ENCODE results near the gene ERCC6L2. TPM values are rescaled to one million over a fixed set of nuclear protein-coding genes. Genes with fewer than 3 reads are reported as not detected.

Gene ERCC6L2
- total and polyA plus RNA-seq, 8 donors, result 2.4 to 21.4 (median 15.6) TPM

GRCh38 chr9:95887926-95888497 lies 12.5 kb downstream of the ERCC6L2 start:
- Histone ChIP-seq H3K36me3 (no peaks in the 10 kb centered on the region), H3K27ac (no peak overlapping the region), H3K4me3 (no peak overlapping the region), H3K27me3 (no peaks in the 10 kb centered on the region), H3K9me3 (no peaks in the 10 kb centered on the region), H3K4me1 (no peaks in the 10 kb centered on the region)
- intact Hi-C loops (cut with DNase I), result no loop called here
- no peak for DNase-seq
- ATAC-seq, result no peak
- no peak for TF ChIP-seq CTCF (IDR thresholded peaks at IDR 0.05)
- 94 to 97% methylated on average over 1 of the region's 1 CpG for WGBS, 2 donors
- FAIRE-seq, result no peak

- no peak for DNase-seq
- no peak for FAIRE-seq
- WGBS, 2 donors, result 98 to 100% methylated on average over 4 of the region's 4 CpGs
- H3K27ac ChIP-seq, result no peak overlapping the region
- H3K36me3 ChIP-seq, result no peaks in the 10 kb centered on the region
- H3K27me3 ChIP-seq, result no peaks in the 10 kb centered on the region
- ATAC-seq, result no peak
- H3K4me3 ChIP-seq, result no peak overlapping the region
- H3K4me1 ChIP-seq, result peaks cover 0 to 3% (median 0%) of the 10 kb centered on the region in 3 donors
- intact Hi-C loops (cut with DNase I), result no loop called here
- H3K9me3 ChIP-seq, result no peaks in the 10 kb centered on the region
- TF ChIP-seq CTCF (IDR thresholded peaks at IDR 0.05), result no peak
These were observed 15.1 kb downstream of the ERCC6L2 start for GRCh38 chr9:95890594-95890993.

- Histone ChIP-seq H3K4me1 (peaks cover 0 to 3% (median 0%) of the 10 kb centered on the region in 3 donors), H3K36me3 (no peaks in the 10 kb centered on the region), H3K4me3 (no peak overlapping the region), H3K27me3 (no peaks in the 10 kb centered on the region), H3K9me3 (no peaks in the 10 kb centered on the region), H3K27ac (no peak overlapping the region)
- intact Hi-C loops (cut with DNase I), result no loop called here
- ATAC-seq (no peak), FAIRE-seq (no peak), DNase-seq (no peak)
- TF ChIP-seq CTCF (IDR thresholded peaks at IDR 0.05), result no peak
- WGBS, 2 donors, result 96 to 97% methylated on average over 8 of the region's 8 CpGs
These were observed 15.7 kb downstream of the ERCC6L2 start for GRCh38 chr9:95891067-95891671.

DNA sequence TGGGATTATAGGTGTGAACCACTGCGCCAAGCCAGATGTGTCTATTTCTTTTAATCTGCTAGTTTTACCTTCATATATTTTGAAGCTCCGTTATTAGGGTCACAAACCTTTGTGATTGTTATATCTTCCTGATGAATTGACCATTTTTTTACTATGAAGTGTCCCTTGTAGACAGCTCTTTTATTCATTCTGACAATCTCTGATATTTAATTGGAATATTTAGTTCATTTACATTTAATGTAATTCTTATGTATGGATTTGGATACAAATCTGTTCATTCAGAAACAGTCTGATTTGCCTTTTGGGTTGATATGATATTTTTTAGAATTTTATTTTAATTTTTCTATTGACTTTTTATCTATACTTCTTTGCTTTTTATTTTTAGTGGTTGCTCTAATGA lies 17.2 kb downstream of the ERCC6L2 start:
- 99% methylated on average over 2 of the region's 2 CpGs for WGBS, 2 donors
- no peak for DNase-seq
- ATAC-seq, result no peak
- no peak for FAIRE-seq
- H3K36me3 ChIP-seq, result no peaks in the 10 kb centered on the region
- H3K27me3 ChIP-seq, result no peaks in the 10 kb centered on the region
- no peak overlapping the region for H3K4me3 ChIP-seq
- H3K9me3 ChIP-seq, result no peaks in the 10 kb centered on the region
- intact Hi-C loops (cut with DNase I), result no loop called here
- no peak for TF ChIP-seq CTCF (IDR thresholded peaks at IDR 0.05)
- no peak overlapping the region for H3K27ac ChIP-seq
- peaks cover 0 to 3% (median 0%) of the 10 kb centered on the region in 3 donors for H3K4me1 ChIP-seq

- Histone ChIP-seq H3K27ac (no peak overlapping the region), H3K9me3 (no peaks in the 10 kb centered on the region), H3K4me1 (peaks cover 0 to 9% (median under 1%) of the 10 kb centered on the region in 3 donors), H3K27me3 (no peaks in the 10 kb centered on the region), H3K36me3 (no peaks in the 10 kb centered on the region), H3K4me3 (no peak overlapping the region)
- TF ChIP-seq CTCF (IDR thresholded peaks at IDR 0.05), result no peak
- FAIRE-seq, result no peak
- ATAC-seq, result no peak
- DNase-seq, result no peak
- intact Hi-C loops (cut with DNase I), result no loop called here
- 95 to 100% methylated on average over 2 of the region's 2 CpGs for WGBS, 2 donors
These were observed 21.1 kb downstream of the ERCC6L2 start for GRCh38 chr9:95896580-95896979.
